Endodermal cell (in vitro differentiated cells): ENCODE data around the gene NEB. TPM values are rescaled to one million over a fixed set of nuclear protein-coding genes. Genes with fewer than 3 reads are reported as not detected.

Source experiments
- DNase-seq: peaks from one replicate; pipeline ENCODE4 v3.0.0-alpha.2; 2017
- H3K27ac ChIP-seq: 2 replicates; pipeline ENCODE4 v1.5.1; 2013; ENCODE audit warnings: mild to moderate bottlenecking, low read depth, low read length, moderate library complexity
- H3K27me3 ChIP-seq: 2 replicates; pipeline ENCODE4 v1.6.1; 2013; ENCODE audit warnings: mild to moderate bottlenecking, low read length, moderate library complexity; ENCODE audit not compliant: insufficient read depth, control insufficient read depth, poor library complexity, severe bottlenecking
- H3K36me3 ChIP-seq: 2 replicates; pipeline ENCODE4 v1.7.0; 2013; ENCODE audit warnings: mild to moderate bottlenecking, low read length, moderate library complexity; ENCODE audit not compliant: control insufficient read depth, insufficient read depth
- H3K4me1 ChIP-seq: one replicate; pipeline ENCODE4 v1.7.0; 2013; ENCODE audit warnings: low read length; ENCODE audit not compliant: control insufficient read depth, insufficient read depth
- H3K4me3 ChIP-seq: 2 replicates; pipeline ENCODE4 v1.5.1; 2013; ENCODE audit warnings: mild to moderate bottlenecking, low read length, moderate library complexity
- H3K9ac ChIP-seq: 2 replicates; pipeline ENCODE4 v1.6.1; 2013; ENCODE audit warnings: mild to moderate bottlenecking, low read length, moderate library complexity; ENCODE audit not compliant: poor library complexity, severe bottlenecking; ENCODE audit errors: extremely low read depth
- H3K9me3 ChIP-seq: 2 replicates; pipeline ENCODE4 v1.6.1; 2013; ENCODE audit warnings: mild to moderate bottlenecking, low read length, moderate library complexity; ENCODE audit not compliant: control insufficient read depth
- H3K27ac Mint-ChIP-seq: 2 replicates; pipeline ENCODE4 v1.8.0; 2020; ENCODE audit warnings: mixed read lengths
- H3K27me3 Mint-ChIP-seq: 2 replicates; pipeline ENCODE4 v1.8.0; 2021; ENCODE audit warnings: mild to moderate bottlenecking, mixed read lengths; ENCODE audit not compliant: insufficient read depth
- H3K36me3 Mint-ChIP-seq: 2 replicates; pipeline ENCODE4 v1.8.0; 2020; ENCODE audit warnings: low read depth, mixed read lengths
- H3K4me1 Mint-ChIP-seq: 2 replicates; pipeline ENCODE4 v1.8.0; 2020; ENCODE audit warnings: mixed read lengths
- H3K4me3 Mint-ChIP-seq: 2 replicates; pipeline ENCODE4 v1.8.0; 2020; ENCODE audit warnings: mild to moderate bottlenecking, moderate library complexity, mixed read lengths
- H3K9me3 Mint-ChIP-seq: 2 replicates; pipeline ENCODE4 v1.8.0; 2020; ENCODE audit warnings: mild to moderate bottlenecking, mixed read lengths
- WGBS, 2 experiments: methylation state at CpG; one replicate each; pipeline versions ENCODE4 v1.1.5 to v1.1.7; 2013; ENCODE audit warnings: missing lambda C conversion rate in 2 of 2, mixed read lengths in 1 of 2; ENCODE audit not compliant: insufficient coverage in 1 of 2, insufficient read length in 1 of 2; 5-methylcytosine and 5-hydroxymethylcytosine counted together
- total RNA-seq, 2 donors: library from RNA; stranded (reverse); fragmentation: NEBNext Ultra II Directional in 1 of 2; extraction: Animal tissue kit (Norgen Biotek cat#: 25700) in 1 of 2; gene quantifications; 2 replicates in 1 of 2; 3 replicates in 1 of 2; pipeline ENCODE4 v1.2.1, GENCODE V29; 2021
- TF ChIP-seq, protein P1 (sequence below): fragments of 200-600 bp; sonication (generic); conservative IDR thresholded peaks from 2 replicates; pipeline ENCODE4 v1.5.0; 2021; ENCODE audit warnings: antibody characterized with exemption, mild to moderate bottlenecking

NEB gene
- total RNA-seq, 2 donors from 2014 or later, result 4.4 to 5.4 TPM

DNA sequence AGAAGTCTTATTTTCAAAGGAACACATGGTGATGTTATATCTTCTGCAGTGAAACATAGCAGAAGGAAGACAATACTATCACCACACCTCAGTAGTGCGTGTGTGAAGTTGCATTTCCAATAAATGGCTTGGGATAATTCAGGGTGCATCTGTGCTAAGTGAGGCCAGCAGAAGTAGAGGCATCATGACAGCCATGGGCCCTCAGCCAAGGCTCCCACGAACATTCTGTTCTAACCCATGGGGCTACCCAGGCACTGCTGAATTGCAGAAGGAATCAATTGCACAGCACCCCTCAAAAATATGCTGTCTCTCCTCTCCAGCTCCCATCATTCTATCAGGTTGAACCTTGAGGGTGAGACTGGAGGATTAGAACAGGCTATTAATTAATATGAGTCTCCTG is 185.1 kb downstream of the NEB start:
- no peaks in the 10 kb centered on the region for H3K9me3 ChIP-seq
- H3K4me1 Mint-ChIP-seq, result peaks cover 7% of the 10 kb centered on the region
- no peak for DNase-seq
- no peaks in the 10 kb centered on the region for H3K27me3 ChIP-seq
- H3K36me3 Mint-ChIP-seq, result peaks cover 6% of the 10 kb centered on the region
- H3K27ac ChIP-seq, result no peak overlapping the region
- H3K27ac Mint-ChIP-seq, result no peak overlapping the region
- H3K4me1 ChIP-seq, result no peaks in the 10 kb centered on the region
- no peak overlapping the region for H3K4me3 Mint-ChIP-seq
- no peak overlapping the region for H3K9ac ChIP-seq
- H3K27me3 Mint-ChIP-seq, result no peaks in the 10 kb centered on the region
- H3K4me3 ChIP-seq, result no peak overlapping the region
- H3K36me3 ChIP-seq, result no peaks in the 10 kb centered on the region
- TF ChIP-seq, protein P1, sequence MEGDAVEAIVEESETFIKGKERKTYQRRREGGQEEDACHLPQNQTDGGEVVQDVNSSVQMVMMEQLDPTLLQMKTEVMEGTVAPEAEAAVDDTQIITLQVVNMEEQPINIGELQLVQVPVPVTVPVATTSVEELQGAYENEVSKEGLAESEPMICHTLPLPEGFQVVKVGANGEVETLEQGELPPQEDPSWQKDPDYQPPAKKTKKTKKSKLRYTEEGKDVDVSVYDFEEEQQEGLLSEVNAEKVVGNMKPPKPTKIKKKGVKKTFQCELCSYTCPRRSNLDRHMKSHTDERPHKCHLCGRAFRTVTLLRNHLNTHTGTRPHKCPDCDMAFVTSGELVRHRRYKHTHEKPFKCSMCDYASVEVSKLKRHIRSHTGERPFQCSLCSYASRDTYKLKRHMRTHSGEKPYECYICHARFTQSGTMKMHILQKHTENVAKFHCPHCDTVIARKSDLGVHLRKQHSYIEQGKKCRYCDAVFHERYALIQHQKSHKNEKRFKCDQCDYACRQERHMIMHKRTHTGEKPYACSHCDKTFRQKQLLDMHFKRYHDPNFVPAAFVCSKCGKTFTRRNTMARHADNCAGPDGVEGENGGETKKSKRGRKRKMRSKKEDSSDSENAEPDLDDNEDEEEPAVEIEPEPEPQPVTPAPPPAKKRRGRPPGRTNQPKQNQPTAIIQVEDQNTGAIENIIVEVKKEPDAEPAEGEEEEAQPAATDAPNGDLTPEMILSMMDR, result no peak
- WGBS, 2 experiments, result 80% methylated on average over 2 of the region's 2 CpGs; no CpG with 5 or more reads in 1 of the 2 experiments
- no peaks in the 10 kb centered on the region for H3K9me3 Mint-ChIP-seq

DNA sequence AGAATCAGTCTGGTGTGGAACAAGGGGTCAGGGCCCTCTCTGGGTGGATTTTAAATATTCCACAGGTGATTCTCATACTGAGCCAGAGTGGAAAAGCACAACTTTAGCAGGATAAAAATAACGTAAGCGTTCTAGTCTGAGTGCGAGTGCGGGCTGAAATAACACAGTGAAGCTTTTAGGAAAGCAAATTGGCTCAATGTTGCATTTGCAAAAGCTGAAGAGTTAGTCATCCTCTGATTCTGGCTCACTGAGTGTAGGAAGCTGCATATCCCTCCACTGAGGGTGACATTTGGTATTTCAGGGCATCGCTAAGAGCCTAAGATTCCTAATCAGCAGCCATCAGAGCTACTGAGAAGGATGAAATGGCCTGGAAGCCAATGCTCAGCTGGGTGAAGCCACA is 189.8 kb downstream of the NEB start:
- Mint-ChIP-seq H3K36me3 (peaks cover 3% of the 10 kb centered on the region), H3K27ac (no peak overlapping the region), H3K27me3 (no peaks in the 10 kb centered on the region), H3K4me3 (no peak overlapping the region), H3K9me3 (no peaks in the 10 kb centered on the region), H3K4me1 (peaks cover 7% of the 10 kb centered on the region)
- H3K4me1 ChIP-seq, result no peaks in the 10 kb centered on the region
- H3K36me3 ChIP-seq, result no peaks in the 10 kb centered on the region
- WGBS, 2 experiments, result 94 to 95% methylated on average over 5 of the region's 5 CpGs
- H3K9me3 ChIP-seq, result no peaks in the 10 kb centered on the region
- DNase-seq, result no peak
- TF ChIP-seq, protein P1, result no peak
- no peak overlapping the region for H3K4me3 ChIP-seq
- no peaks in the 10 kb centered on the region for H3K27me3 ChIP-seq
- H3K27ac ChIP-seq, result no peak overlapping the region
- H3K9ac ChIP-seq, result no peak overlapping the region

DNA sequence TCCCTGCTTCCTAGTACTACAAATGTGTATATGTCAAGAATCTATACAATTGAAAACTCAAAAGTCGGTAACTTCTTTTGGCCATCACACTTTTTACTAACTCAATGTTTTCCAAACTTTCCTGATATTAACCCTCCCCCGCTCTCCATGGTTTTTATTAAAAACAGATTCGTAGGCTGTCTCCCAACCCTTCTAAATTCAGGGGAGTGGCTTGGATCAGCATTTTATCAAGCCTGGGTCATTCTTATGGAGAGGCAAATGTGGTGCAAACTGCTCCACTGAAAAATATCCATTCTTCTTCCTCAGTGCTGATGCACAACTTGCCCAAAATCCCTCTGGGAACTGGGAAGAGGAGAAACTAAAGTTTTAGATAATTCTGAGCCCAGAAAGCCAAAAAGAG is 190.4 kb downstream of the NEB start:
- WGBS, 2 experiments, result 90 to 95% methylated on average over 2 to 3 of the region's 3 CpGs
- Mint-ChIP-seq H3K27ac (no peak overlapping the region), H3K4me1 (peaks cover 7% of the 10 kb centered on the region), H3K27me3 (no peaks in the 10 kb centered on the region), H3K4me3 (no peak overlapping the region), H3K36me3 (peaks cover 3% of the 10 kb centered on the region), H3K9me3 (no peaks in the 10 kb centered on the region)
- Histone ChIP-seq H3K36me3 (no peaks in the 10 kb centered on the region), H3K9me3 (no peaks in the 10 kb centered on the region), H3K27ac (no peak overlapping the region), H3K4me1 (no peaks in the 10 kb centered on the region), H3K27me3 (no peaks in the 10 kb centered on the region), H3K4me3 (no peak overlapping the region), H3K9ac (no peak overlapping the region)
- DNase-seq, result no peak
- TF ChIP-seq, protein P1, result no peak
